ENCODE results near the gene AQP6. TPM values are rescaled to one million over a fixed set of nuclear protein-coding genes. Genes with fewer than 3 reads are reported as not detected.

Gene AQP6
- total and polyA plus RNA-seq, 2 donors (not counting 3 experiments of a cell fraction or from before 2014, with no cell fraction given) = 0.04 TPM; not detected in 1

DNA sequence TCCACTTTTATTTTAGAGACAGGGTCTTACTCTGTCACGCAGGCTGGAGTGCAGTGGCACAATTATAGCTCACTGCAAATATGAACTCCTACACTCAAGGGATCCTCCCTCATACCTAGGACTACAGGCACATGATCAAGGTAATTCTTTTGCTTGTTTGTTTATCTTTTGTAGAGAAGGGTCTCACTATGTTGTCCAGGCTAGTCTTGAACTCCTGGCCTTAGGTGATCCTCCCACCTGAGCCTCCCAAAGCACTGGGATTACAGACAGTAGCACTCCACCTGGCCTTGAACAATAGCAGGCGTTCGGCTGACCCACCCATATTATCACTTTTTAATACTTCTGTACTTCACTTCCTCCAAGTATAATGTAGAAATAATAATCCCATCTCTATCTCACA, 53.9 kb downstream of the AQP6 start:
- H3K36me3 ChIP-seq (ENCODE audit: control insufficient read depth in 2 of 2, extremely low read depth in 1 of 2, insufficient read depth in 2 of 2, low read length in 2 of 2) = no peaks in the 10 kb centered on the region
- no peak overlapping the region for H3K27ac ChIP-seq (ENCODE audit: insufficient read depth, low read depth, low read length)
- TF ChIP-seq JUN (IDR thresholded peaks at IDR 0.05; ENCODE audit: borderline replicate concordance, insufficient read depth, insufficient read length, low read depth) (no peak), POLR2A (IDR thresholded peaks at IDR 0.05; ENCODE audit: low read depth, low read length) (no peak), GATA2 (IDR thresholded peaks at IDR 0.05; ENCODE audit: insufficient read depth, insufficient read length, low read depth, low read length) (no peak), MYC (IDR thresholded peaks at IDR 0.05; ENCODE audit: low read depth, low read length) (no peak), MAX (IDR thresholded peaks at IDR 0.05; ENCODE audit: insufficient read depth, insufficient read length) (no peak), EZH2 (IDR thresholded peaks at IDR 0.05; ENCODE audit: borderline replicate concordance, low read depth, low read length, severe bottlenecking) (no peak), FOS (IDR thresholded peaks at IDR 0.05; ENCODE audit: borderline replicate concordance, insufficient read depth, low read length) (no peak), POLR2AphosphoS5 (IDR thresholded peaks at IDR 0.05; ENCODE audit: insufficient read depth, low read depth, low read length) (no peak)
- TF ChIP-seq, protein P1, sequence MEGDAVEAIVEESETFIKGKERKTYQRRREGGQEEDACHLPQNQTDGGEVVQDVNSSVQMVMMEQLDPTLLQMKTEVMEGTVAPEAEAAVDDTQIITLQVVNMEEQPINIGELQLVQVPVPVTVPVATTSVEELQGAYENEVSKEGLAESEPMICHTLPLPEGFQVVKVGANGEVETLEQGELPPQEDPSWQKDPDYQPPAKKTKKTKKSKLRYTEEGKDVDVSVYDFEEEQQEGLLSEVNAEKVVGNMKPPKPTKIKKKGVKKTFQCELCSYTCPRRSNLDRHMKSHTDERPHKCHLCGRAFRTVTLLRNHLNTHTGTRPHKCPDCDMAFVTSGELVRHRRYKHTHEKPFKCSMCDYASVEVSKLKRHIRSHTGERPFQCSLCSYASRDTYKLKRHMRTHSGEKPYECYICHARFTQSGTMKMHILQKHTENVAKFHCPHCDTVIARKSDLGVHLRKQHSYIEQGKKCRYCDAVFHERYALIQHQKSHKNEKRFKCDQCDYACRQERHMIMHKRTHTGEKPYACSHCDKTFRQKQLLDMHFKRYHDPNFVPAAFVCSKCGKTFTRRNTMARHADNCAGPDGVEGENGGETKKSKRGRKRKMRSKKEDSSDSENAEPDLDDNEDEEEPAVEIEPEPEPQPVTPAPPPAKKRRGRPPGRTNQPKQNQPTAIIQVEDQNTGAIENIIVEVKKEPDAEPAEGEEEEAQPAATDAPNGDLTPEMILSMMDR (IDR thresholded peaks at IDR 0.05; ENCODE audit: extremely low read depth in 1 of 2, insufficient read depth in 1 of 2, low read depth in 1 of 2, low read length in 2 of 2) = no peak
- no peak overlapping the region for H3K4me2 ChIP-seq (ENCODE audit: insufficient read depth, low read length)
- peaks cover 10% of the 10 kb centered on the region for H3K4me1 ChIP-seq (ENCODE audit: control insufficient read depth, extremely low read depth, insufficient read depth, low read length)
- H3K9me1 ChIP-seq (replicated peaks; ENCODE audit: control insufficient read depth, extremely low read depth, insufficient read depth, low read length) = no peaks in the 10 kb centered on the region
- POLR2A ChIA-PET = no interaction called here
- intact Hi-C loops (cut with micrococcal nuclease) = no loop called here
- no peak overlapping the region for H2AFZ ChIP-seq (ENCODE audit: low read depth, low read length)
- dilution Hi-C loops (cut with MboI; ENCODE audit: extremely low pct_ligation_motif_present, low sequenced_read_pairs) = no loop called here
- no peaks in the 10 kb centered on the region for H3K9me3 ChIP-seq (replicated peaks; ENCODE audit: control insufficient read depth, insufficient read depth, low read length)
- peaks cover 17 to 18% of the 10 kb centered on the region in 2 experiments for H3K27me3 ChIP-seq (ENCODE audit: control insufficient read depth in 2 of 2, insufficient read depth in 2 of 2, low read length in 2 of 2)
- H3K4me3 ChIP-seq (replicated peaks in 1 of 3; ENCODE audit: insufficient read depth in 1 of 3, low read depth in 1 of 3, low read length in 3 of 3) = no peak overlapping the region
- CTCF ChIA-PET = interaction anchor here (2.3 to 3.3 kb wide), 3 partner anchors 13 to 60 kb away, joined by 7 to 18 read pairs (median 11); no protein-coding TSS in a partner anchor
- DNase-seq (ENCODE audit: low read depth, low spot score) = no peak
- no peak overlapping the region for H3K9ac ChIP-seq (replicated peaks; ENCODE audit: extremely low read depth, insufficient read depth, low read length)
- peaks cover 33% of the 10 kb centered on the region for H3K79me2 ChIP-seq (ENCODE audit: control insufficient read depth, insufficient read depth, low read length)
- no TSS peak for BruUV-seq (replicated peaks)
- H4K20me1 ChIP-seq (replicated peaks; ENCODE audit: control insufficient read depth, extremely low read depth, insufficient read depth, low read length) = no peaks in the 10 kb centered on the region
- FAIRE-seq = no peak

Other genes starting within 250 kb of the AQP6 start
- 393 and 395 TPM in 2 replicates for gene TMBIM6, start 231.4 kb upstream of the AQP6 start, total RNA-seq
- gene TMBIM6, start 231.4 kb upstream of the AQP6 start, polyA plus RNA-seq = 545 and 579 TPM in 2 replicates
- 46.1 and 52.1 TPM in 2 replicates for gene NCKAP5L, start 144.5 kb upstream of the AQP6 start, total RNA-seq
- gene NCKAP5L, start 144.5 kb upstream of the AQP6 start, polyA plus RNA-seq = 17.4 and 22.7 TPM in 2 replicates
- 2.5 and 3.1 TPM in 2 replicates for gene BCDIN3D, start 129.8 kb upstream of the AQP6 start, total RNA-seq
- gene BCDIN3D, start 129.8 kb upstream of the AQP6 start, polyA plus RNA-seq = 1.8 TPM in 2 replicates
- gene FAIM2, start 69.0 kb upstream of the AQP6 start, total RNA-seq = 0.12 TPM in 1 of 2 replicates, not detected in the other
- gene FAIM2, start 69.0 kb upstream of the AQP6 start, polyA plus RNA-seq = 0.01 and 0.22 TPM in 2 replicates
- not detected in 2 replicates for gene AQP2, start 22.2 kb upstream of the AQP6 start, total RNA-seq
- gene AQP2, start 22.2 kb upstream of the AQP6 start, polyA plus RNA-seq = not detected in 2 replicates
- gene AQP5, start 11.1 kb upstream of the AQP6 start, total RNA-seq = 0.67 and 0.95 TPM in 2 replicates
- 2.3 and 2.7 TPM in 2 replicates for gene AQP5, start 11.1 kb upstream of the AQP6 start, polyA plus RNA-seq
- gene RACGAP1, start 52.5 kb downstream of the AQP6 start, total RNA-seq = 56.3 and 62.9 TPM in 2 replicates
- 15.4 and 16.5 TPM in 2 replicates for gene RACGAP1, start 52.5 kb downstream of the AQP6 start, polyA plus RNA-seq
- 0.53 and 0.55 TPM in 2 replicates for gene ASIC1, start 84.6 kb downstream of the AQP6 start, total RNA-seq
- gene ASIC1, start 84.6 kb downstream of the AQP6 start, polyA plus RNA-seq = 0.66 and 0.75 TPM in 2 replicates
- 86.6 and 101 TPM in 2 replicates for gene SMARCD1, start 112.4 kb downstream of the AQP6 start, total RNA-seq
- gene SMARCD1, start 112.4 kb downstream of the AQP6 start, polyA plus RNA-seq = 94.2 and 94.3 TPM in 2 replicates
- gene GPD1, start 131.1 kb downstream of the AQP6 start, total RNA-seq = 0.48 TPM in 1 of 2 replicates, not detected in the other
- 0.07 and 0.10 TPM in 2 replicates for gene GPD1, start 131.1 kb downstream of the AQP6 start, polyA plus RNA-seq
- gene COX14, start 139.3 kb downstream of the AQP6 start, total RNA-seq = 40.0 and 40.3 TPM in 2 replicates
- 106 and 114 TPM in 2 replicates for gene COX14, start 139.3 kb downstream of the AQP6 start, polyA plus RNA-seq
- gene CERS5, start 194.4 kb downstream of the AQP6 start, total RNA-seq = 60.4 and 66.4 TPM in 2 replicates
- gene CERS5, start 194.4 kb downstream of the AQP6 start, polyA plus RNA-seq = 108 and 118 TPM in 2 replicates

Measured in endothelial cell of umbilical vein (primary cell).